Chondrocyte (in vitro differentiated cells): ENCODE data around the gene POLD4. TPM values are rescaled to one million over a fixed set of nuclear protein-coding genes. Genes with fewer than 3 reads are reported as not detected.

Source experiments
- DNase-seq: peaks from one replicate; pipeline ENCODE4 v3.0.0; 2021; ENCODE audit warnings: mixed read lengths, low spot score
- H3K27ac Mint-ChIP-seq: one replicate; pipeline ENCODE4 v1.8.0; 2021; ENCODE audit warnings: mild to moderate bottlenecking, moderate library complexity, mixed read lengths; ENCODE audit not compliant: unreplicated experiment
- H3K27me3 Mint-ChIP-seq: 2 replicates; pipeline ENCODE4 v1.8.0; 2021; ENCODE audit warnings: low read depth, mixed read lengths
- H3K36me3 Mint-ChIP-seq: 2 replicates; pipeline ENCODE4 v1.8.0; 2021; ENCODE audit warnings: low read depth, mixed read lengths
- H3K4me1 Mint-ChIP-seq: 2 replicates; pipeline ENCODE4 v1.8.0; 2021; ENCODE audit warnings: low read depth, mild to moderate bottlenecking, mixed read lengths
- H3K4me3 Mint-ChIP-seq: one replicate; pipeline ENCODE4 v1.8.0; 2021; ENCODE audit warnings: mild to moderate bottlenecking, moderate library complexity, mixed read lengths; ENCODE audit not compliant: unreplicated experiment
- H3K9me3 Mint-ChIP-seq: 2 replicates; pipeline ENCODE4 v1.8.0; 2021; ENCODE audit warnings: low read depth, mixed read lengths
- total RNA-seq: library from RNA; stranded (reverse); gene quantifications from 3 replicates; pipeline ENCODE4 v1.2.1, GENCODE V29; 2021
- TF ChIP-seq, protein P1 (sequence below): fragments of 200-600 bp; sonication (generic); IDR thresholded peaks from 2 replicates; pipeline ENCODE4 v1.5.0; 2021; ENCODE audit warnings: antibody characterized with exemption, mild to moderate bottlenecking, moderate library complexity

The POLD4 gene
- total RNA-seq, 1 donor from 2014 or later = 67.7 TPM

DNA sequence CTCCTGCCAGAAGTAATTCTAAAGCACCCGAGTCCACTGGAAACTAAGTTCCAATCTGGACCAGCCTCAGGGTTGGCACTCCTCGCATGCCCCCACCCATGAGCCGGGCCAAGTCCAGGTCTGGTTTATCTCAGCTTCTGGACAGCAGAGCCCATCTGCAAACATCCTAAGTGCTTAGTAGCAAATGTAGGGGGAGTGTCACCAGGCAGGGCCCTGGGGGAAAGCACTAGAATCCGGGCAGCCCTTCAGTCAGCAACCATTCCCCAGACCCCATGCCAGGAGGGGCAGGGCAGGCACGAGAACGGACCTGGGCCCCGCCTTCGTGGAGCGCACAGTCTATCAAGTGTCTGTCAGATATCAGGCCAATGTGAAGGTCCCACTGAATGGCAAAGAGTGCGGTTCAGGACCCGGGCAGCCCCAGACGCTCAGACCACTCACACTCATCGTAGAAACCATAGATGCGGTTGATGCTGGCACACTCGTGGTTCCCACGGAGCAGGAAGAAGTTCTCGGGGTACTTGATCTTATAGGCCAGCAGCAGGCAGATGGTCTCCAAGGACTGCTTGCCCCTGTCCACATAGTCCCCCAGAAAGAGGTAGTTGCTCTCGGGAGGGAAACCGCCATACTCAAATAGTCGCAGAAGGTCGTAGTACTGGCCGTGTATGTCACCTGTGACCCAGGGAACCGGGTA, 47.0 kb upstream of the POLD4 start:
- no peak for DNase-seq
- no peaks in the 10 kb centered on the region for H3K9me3 Mint-ChIP-seq
- H3K27ac Mint-ChIP-seq = peak overlapping the region; percentile 61
- H3K36me3 Mint-ChIP-seq = peaks cover 12% of the 10 kb centered on the region
- H3K4me3 Mint-ChIP-seq = peak overlapping the region; percentile 73
- TF ChIP-seq, protein P1, sequence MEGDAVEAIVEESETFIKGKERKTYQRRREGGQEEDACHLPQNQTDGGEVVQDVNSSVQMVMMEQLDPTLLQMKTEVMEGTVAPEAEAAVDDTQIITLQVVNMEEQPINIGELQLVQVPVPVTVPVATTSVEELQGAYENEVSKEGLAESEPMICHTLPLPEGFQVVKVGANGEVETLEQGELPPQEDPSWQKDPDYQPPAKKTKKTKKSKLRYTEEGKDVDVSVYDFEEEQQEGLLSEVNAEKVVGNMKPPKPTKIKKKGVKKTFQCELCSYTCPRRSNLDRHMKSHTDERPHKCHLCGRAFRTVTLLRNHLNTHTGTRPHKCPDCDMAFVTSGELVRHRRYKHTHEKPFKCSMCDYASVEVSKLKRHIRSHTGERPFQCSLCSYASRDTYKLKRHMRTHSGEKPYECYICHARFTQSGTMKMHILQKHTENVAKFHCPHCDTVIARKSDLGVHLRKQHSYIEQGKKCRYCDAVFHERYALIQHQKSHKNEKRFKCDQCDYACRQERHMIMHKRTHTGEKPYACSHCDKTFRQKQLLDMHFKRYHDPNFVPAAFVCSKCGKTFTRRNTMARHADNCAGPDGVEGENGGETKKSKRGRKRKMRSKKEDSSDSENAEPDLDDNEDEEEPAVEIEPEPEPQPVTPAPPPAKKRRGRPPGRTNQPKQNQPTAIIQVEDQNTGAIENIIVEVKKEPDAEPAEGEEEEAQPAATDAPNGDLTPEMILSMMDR = no peak
- H3K4me1 Mint-ChIP-seq = peaks cover 20% of the 10 kb centered on the region
- H3K27me3 Mint-ChIP-seq = no peaks in the 10 kb centered on the region

DNA sequence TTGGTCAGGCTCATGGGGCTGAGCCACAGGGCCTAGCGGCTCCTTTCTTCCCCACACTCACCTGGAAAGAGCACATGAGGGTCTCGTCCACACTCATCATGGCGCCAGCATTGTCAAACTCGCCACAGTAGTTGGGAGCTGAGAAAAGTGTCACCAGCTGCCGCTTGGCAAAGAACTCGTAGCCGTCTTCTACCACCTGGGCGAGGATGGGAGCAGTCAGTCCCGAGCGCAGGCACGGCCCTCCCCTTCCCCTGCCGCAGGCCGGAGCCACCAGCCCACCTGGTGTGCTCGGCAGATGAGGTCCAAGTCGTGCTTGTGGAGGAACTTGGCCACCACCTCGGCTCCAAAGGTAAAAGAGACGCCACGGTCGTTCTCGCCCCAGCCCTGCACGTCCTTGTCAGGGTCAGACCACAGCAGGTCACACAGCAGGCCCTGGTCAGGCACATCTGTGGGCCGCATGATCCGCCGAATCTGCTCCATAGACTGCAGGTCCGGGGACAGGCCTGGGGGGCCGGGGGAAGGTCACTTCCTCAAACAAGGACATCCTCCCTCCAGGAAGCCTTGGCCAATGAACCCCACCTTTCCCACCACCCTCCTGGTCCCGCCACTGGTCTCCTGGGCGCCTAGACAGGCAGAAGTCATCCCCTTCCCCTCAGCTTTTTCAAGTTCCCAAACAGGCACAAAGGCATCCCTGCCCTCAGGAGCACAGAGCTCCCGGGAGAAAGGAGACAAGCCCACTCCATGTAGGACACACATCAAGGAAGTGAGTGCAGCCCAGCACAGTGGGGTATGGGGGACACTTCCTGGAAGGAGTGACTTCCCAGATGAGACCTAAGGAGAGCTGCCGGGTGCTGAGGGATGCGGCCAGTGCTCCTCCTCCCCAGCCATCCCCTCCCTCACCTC, 45.6 kb upstream of the POLD4 start:
- H3K27ac Mint-ChIP-seq = peak overlapping the region; percentile 54
- no peaks in the 10 kb centered on the region for H3K27me3 Mint-ChIP-seq
- peak overlapping the region; percentile 4 for H3K4me3 Mint-ChIP-seq
- TF ChIP-seq, protein P1 = no peak
- no peaks in the 10 kb centered on the region for H3K9me3 Mint-ChIP-seq
- H3K36me3 Mint-ChIP-seq = peaks cover 12% of the 10 kb centered on the region
- DNase-seq = no peak
- peaks cover 20% of the 10 kb centered on the region for H3K4me1 Mint-ChIP-seq

DNA sequence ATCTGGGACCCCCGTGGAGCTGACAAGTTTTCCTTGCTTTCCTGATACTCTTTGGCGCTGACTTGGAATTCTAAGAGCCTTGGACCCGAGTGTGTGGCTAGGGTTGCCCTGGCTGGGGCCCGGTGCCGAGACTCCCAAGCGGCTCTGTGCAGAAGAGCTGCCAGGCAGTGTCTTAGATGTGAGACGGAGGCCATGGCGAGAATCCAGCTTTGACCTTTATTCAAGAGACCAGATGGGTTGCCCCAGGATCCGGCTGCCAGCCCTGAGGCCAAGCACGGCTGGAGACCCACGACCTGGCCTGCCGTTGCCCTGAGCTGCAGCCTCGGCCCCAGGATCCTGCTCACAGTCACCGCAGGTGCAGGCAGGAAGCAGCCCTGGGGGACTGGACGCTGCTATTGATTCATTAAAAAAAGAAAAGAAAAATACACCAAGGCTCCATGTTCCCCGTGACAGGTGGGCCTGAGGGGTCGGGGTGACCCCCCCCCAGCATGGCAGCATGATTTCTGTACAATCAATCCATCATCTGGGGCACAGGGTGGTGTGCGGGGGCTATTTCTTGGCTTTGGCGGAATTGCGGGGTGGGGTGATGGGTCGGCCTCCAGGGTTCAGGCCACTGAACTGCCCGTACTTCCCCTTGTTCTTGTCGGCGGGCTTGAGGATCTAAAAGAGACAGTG, 44.8 kb upstream of the POLD4 start:
- Mint-ChIP-seq H3K27me3 (no peaks in the 10 kb centered on the region), H3K36me3 (peaks cover 12% of the 10 kb centered on the region), H3K27ac (no peak overlapping the region), H3K9me3 (no peaks in the 10 kb centered on the region), H3K4me1 (peaks cover 20% of the 10 kb centered on the region), H3K4me3 (no peak overlapping the region)
- DNase-seq = no peak
- TF ChIP-seq, protein P1 = no peak

DNA sequence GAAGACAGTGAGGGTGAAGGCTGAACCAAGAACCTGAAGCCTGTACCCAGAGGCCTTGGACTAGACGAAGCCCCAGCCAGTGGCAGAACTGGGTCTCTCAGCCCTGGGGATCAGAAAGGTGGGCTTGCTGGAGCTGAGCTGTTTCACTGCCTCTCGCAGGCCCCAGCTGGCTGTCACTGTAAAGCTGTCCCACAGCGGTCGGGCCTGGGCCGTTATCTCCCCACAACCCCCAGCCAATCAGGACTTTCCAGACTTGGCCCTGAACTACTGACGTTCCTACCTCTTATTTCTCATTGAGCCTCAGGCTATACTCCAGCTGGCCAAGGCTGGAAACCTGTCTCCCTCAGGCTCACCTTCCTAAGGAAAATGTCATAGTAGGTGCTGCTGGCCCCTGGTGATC, 44.2 kb upstream of the POLD4 start:
- Mint-ChIP-seq H3K4me3 (no peak overlapping the region), H3K4me1 (peaks cover 23% of the 10 kb centered on the region)

More for the DNA sequence above, 44.2 kb upstream of the POLD4 start:
- no peaks in the 10 kb centered on the region for H3K27me3 Mint-ChIP-seq
- no peaks in the 10 kb centered on the region for H3K9me3 Mint-ChIP-seq
- no peak for DNase-seq
- peaks cover 13% of the 10 kb centered on the region for H3K36me3 Mint-ChIP-seq
- no peak overlapping the region for H3K27ac Mint-ChIP-seq
- TF ChIP-seq, protein P1 = no peak
